ENCODE measurements around the gene SV2A. TPM values are rescaled to one million over a fixed set of nuclear protein-coding genes. Genes with fewer than 3 reads are reported as not detected.
"Not testable (repeated sequence)": the region's sequence is repeated elsewhere in the genome, so short reads cannot be mapped to it uniquely, and the experiment has no call there.

SV2A gene, protein sequence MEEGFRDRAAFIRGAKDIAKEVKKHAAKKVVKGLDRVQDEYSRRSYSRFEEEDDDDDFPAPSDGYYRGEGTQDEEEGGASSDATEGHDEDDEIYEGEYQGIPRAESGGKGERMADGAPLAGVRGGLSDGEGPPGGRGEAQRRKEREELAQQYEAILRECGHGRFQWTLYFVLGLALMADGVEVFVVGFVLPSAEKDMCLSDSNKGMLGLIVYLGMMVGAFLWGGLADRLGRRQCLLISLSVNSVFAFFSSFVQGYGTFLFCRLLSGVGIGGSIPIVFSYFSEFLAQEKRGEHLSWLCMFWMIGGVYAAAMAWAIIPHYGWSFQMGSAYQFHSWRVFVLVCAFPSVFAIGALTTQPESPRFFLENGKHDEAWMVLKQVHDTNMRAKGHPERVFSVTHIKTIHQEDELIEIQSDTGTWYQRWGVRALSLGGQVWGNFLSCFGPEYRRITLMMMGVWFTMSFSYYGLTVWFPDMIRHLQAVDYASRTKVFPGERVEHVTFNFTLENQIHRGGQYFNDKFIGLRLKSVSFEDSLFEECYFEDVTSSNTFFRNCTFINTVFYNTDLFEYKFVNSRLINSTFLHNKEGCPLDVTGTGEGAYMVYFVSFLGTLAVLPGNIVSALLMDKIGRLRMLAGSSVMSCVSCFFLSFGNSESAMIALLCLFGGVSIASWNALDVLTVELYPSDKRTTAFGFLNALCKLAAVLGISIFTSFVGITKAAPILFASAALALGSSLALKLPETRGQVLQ
- 3.9 and 6.7 TPM in 2 replicates for total RNA-seq

DNA sequence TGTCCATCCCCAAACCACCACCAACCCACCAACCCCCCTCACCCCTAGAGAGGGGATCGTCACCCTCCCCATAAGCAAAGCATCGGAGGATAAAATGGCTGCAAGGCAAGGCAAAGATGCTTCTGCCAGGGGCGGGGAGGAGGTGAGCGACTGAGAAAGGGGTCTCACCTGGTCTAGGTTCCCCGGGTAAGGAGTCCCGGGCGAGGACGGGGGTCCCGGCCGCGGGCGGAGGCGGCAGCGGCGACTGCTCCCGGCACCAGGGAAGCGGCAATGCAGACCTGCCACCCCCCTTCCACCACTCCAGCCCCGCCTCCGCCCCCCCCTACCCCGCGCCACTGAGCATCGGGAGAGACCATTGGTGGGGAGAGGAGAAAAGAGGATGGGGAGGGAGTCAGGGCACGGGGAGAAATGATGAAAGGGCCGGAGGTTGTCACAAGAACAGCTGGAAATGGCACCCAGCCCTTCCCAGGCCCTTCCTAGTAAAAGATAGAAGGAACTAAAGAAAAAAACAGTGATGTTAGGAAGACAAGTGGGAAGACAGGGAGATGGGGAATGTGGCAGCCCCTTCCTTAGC lies at the start of gene SV2A:
Gene SV2A, minus strand, starts transcription at position 274 of the 574 bp plus-strand sequence. CDS start 4,004 bp downstream, outside the sequence.
- DNase-seq = no peak

DNA sequence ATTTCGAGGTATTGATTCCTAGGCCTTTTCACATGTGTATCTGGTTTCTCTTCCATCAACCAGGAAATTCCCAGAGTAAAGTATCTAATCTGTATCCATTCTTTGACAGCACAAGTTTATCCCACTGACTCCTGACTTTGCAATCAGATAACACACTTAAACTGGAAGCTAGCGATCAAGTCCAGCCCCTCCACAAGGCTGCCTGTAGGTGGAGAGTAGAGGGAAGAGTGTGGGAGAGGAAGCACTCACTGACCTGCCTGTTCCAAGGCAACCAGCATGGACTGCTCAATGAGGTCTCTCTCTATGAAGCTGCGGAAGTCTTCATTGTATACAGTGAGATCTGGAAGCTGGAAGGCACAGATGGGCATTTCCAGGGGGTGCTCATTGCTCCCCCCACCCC lies 49.4 kb upstream of the SV2A start:
- no peak for DNase-seq

DNA sequence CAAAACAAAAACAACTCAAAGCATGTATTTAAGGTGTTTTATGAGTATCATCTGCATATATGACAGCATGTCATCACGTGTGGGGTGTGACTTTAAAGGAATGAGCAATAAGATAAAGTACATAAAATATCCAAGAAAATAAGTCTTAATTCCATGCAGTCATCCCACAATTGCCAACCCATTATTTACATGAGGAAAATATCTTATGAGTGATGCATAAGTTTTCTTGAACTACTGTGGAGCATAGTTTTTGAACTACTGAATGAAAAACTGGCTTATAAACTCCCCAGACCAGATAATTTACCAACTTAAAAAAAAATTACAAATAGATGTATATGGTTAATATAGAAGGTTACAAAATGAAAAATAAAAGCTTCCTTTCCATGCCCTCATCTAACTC lies 48.8 kb upstream of the SV2A start:
- no peak for DNase-seq

DNA sequence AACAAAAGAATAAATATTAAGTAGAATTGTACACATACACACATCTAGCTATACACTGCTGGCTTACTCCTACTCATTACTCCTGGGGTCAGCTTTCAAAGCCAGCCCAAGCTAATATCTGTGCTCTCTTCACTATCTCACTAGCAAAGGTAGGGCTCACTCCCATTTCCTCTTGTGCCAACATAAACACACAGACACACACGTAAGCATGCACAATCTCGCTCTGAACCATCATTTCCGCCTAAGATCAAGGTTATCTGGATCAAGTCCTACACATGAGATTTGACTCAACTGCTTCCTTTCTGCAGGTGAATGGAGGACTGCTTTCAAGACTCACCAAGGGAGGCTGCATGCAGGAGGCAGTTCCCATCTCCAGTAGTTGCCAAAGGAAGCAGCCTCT lies 47.8 kb upstream of the SV2A start:
- DNase-seq = no peak

DNA sequence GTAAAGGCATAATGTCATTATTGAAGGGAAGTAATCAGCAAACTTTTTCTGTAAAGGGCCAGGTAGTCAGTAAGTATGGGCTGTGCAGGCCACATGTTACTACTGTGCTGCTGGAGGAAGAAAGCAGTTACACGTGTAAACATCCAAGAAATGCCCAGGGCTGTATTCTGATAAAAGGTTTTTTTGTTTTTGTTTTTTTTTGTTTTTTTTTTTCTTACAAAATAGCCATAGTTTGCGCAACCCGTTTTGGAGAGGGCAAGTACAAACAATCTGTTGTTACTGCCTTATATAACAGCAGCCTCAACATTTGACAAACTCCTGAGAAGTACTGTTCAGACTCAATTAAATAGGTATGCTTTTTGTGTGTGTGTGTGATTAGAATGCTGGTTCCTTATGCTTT lies 45.7 kb upstream of the SV2A start:
- DNase-seq = no peak

DNA sequence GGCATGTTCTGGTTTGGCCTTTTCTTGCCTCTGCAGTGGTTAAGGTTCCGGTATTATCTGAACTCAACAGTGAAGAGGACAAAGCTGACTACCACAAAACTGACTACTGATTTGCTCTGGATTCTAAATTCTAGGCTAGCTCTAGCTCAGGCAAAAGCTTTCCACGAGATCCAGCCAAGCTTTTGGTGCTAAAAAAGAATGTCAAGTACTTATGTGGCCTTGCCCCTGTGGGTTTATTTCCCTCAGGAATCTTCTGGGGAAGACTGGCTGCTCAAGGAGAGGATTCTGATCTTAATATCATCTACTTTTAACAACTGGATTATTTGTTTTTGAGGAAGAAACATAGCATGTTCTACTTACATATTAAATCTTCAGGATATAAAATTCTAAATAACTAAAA lies 45.1 kb upstream of the SV2A start:
- no peak for DNase-seq

DNA sequence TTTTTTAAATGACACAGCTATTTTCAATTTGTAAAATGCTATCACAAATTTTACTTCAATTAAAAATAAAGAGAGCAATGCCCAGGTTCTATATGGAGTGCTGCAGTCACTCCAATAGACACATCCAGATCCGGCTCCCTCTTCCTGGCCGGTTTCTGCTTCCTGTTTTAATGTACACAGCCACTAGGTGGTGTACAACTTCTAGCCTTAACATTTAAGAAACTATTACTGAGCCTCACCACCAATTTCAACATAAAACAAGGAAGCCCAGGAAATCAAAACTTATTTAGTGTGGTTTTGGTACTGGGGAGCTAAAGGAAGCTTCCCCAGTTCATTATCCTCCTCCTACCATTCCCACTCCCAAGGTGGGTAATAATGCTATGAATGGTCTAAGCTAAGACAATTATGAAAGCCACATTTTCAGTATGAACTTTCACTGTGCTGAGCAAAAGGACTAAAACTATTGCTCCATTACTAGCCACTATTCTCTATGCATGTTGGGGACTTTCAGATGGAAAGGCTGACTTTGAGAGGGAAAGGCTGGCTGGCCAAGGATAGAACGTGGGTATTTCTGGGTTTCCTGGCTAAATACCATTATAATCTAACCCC lies 44.5 kb upstream of the SV2A start:
- peak; percentile 86 for DNase-seq

DNA sequence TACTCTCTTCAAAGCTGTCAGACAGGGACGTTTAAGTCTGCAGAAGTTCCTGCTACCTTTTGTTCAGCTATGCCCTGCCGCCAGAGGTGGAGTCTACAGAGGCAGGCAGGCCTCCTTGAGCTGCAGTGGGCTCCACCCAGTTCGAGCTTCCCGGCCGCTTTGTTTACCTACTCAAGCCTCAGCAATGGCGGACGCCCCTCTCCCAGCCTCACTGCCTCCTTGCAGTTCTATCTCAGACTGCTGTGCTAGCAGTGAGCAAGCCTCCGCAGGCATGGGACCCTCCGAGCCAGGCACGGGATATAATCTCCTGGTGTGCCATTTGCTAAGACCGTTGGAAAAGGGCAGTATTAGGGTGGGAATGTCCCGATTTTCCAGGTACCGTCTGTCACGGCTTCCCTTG lies 39.9 kb upstream of the SV2A start:
- not testable (repeated sequence) for DNase-seq

DNA sequence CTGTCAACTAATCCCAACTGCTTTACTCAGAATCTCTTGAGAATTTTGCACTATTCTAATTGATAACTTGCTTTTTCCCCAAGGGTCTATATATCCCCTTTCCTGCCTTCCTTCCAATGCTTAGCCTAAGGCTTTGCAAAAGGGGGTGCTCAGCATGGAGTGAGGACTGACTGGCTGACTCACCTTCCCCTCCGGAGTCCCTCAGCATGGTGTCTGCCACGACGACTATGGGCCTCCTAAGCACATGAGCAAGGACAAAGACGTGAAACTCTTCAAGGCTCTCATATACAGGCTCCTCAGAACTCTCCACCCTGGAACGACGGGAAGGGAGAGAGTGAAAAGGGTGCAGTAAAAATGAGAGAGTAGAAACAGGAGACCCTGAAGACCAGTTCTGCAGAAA lies 32.3 kb upstream of the SV2A start:
- DNase-seq = no peak

DNA sequence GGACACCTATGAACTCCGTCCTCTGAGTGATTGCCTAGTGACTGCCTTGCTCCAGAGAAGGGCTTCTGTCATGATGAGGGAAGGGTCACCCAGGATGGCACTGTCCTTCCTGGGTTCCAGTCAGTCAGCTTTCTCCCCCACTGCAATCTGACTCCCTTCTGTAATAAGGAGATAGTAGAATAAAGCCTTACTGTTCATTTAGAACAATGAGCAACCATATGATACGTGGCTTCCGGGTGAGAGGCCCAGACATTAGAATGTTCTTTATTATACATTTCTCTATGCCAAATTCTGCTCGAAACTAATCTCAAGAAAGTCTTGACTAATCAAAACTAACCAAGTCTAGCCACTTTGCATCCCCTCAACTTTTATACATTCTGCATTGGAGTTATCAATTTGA lies 27.6 kb upstream of the SV2A start:
- DNase-seq = no peak

DNA sequence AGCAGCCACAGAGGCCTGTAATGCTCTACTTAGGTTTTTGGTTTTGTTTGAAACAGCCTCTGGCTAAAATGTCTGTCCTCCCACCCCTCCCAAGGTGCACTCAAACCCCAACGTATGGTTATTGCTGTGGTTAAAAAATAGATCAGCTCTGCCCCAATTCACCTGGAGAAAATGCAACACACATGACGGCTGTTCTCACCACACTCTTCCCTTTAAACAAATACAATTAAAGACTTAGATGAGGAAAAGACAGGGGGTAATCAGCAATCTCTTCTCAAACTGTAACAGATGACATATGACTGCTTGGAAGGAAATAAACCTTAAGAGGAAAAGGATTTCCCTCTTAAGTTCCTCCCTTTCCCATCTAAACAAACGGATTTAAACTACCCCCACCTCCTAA lies 25.2 kb upstream of the SV2A start:
- DNase-seq = no peak

DNA sequence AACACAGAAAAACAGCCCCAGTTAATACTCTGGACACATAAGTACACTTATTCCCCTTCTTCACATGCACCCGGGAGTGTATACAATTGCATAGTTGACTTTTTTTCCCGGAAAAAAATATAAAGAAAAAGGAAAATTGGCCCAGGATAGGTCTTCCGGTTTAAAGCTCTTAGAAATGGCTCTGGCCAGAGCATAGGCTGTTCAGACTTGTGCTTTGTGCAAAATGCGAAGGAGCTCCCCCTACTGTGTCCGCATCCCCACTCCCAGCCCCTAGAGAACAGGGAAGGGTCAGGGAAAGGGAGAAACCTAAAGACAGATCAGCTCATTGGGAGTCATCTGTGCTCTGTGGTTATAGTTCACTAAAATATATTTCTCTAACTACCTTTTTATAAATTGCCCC lies 24.6 kb upstream of the SV2A start:
- peak; percentile 59 for DNase-seq

DNA sequence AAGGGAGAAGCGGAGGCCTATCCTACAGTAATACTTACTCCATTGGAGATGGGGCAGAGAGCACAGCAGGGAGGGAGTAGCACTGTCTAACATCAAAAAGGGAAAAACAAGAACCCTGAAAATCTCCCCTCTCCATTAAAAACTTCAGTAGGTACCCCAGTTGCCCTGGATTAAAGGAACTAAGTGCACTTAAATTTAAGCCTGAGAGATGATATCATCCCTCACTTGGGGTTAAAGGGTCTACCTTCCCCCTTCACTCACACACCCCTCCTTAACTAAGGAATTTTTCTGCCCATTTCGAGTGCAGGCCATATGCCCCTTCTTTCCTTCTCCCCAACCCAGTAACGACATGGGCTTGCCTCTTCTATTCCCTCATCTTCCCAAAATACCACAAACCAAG lies 22.8 kb upstream of the SV2A start:
- DNase-seq = no peak

DNA sequence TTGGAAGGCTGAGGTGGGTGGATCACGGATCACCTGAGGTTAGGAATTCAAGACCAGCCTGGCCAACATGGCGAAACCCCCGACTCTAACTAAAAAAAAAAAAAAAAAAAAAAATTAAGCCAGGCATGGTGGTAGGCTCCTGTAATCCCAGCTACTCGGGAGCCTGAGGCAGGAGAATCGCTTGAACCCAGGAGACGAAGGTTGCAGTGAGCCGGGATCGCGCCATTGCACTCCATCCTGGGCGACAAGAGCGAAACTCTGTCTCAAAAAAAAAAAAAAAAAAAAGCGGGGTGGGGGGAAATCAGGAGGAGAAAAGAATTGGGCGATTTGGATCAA lies 21.0 kb upstream of the SV2A start:
- not testable (repeated sequence) for DNase-seq

DNA sequence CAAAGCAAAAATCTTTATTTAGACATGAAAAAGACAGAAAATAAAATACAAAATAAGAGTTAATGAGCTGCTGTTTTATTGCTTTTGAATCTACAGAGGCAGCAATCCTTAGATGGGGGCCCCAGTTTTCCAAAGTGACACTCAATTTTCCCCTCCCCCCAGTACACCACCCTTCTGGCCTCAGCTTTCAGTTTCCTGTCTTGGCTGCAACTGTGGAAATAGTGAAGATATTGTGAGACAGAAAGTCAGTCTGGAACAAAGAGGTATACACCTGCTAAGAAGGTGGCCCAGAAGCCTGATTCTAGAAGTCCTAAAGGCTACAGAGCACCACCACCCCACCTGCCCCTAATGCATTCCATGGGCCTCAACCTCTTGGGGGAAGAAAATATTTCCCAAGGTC lies 20.1 kb upstream of the SV2A start:
- peak; percentile 44 for DNase-seq

DNA sequence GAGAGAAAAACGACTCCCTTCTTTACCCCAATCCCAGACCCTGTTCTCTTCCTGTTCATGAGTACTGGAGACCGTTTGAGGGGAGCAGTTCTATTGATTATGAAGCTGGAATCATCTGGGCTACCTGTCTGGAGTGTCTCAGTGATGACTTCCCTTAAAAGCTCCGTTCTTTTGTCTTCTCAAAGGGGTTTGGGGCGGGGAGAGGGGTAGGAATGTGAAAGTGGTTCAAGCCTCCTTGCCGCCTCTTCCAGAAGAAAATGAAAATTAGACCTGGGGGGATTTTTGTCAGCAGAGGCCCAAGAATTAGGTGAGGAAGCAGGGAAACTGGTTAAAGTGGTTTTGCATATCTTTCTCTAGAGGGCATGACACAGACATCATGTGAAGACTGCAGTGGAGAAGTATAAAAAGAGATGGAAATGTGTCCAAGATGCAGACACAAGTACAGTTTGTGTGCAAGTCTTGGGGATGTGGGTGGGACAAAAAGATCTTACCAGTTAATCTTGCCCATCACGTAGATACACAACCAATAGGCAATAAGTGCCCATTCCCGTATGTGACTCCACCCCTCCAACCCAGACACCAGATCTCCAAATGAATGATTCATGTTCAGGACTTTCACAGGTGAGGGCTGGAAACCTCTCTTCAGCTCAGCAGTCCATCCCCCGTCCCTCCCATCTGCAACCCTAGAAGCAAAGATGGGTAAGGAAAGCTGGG lies 19.5 kb upstream of the SV2A start:
- DNase-seq = peak; percentile 27

DNA sequence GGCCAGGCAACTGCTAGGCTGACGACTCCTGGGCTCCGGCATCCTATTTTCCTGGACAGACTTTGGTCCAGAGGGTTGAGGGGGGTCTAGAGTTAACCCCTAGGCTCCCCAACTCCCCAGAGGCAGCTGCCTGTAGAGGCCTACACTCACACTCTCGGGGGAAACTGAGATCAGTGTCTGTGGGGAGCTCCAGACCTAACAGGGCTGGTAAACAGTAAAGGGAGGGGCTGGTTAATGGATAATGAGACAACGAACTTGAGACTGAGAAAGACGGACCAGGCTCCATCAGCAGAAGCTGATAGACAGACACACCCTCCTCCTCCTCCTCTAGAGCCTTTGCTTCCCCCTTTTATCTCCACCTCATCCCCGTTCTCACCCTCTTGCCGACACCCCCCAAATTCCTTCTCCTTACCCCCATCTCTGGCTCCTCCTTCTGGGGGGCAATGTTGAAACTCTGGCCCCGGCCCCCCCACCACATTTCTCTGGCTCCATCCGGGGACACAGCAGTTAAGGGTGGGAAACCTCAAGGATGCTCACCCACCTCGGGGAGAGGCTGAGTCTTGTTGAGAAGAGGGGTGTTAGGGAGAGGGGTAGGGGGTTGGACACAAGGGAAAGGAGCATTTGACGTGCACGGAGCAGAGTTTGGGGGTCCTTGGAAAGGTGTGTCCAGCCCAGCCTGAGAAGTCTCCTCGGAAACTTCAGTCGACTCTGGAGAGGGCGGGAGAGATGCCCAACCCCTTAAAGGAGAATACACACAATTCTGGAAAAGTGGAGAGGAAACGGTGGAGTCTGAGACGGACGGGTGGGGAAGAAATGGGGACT lies 18.7 kb upstream of the SV2A start, which contains the start of gene MTMR11:
Gene MTMR11, minus strand, starts transcription at position 710 of the 822 bp plus-strand sequence. Its CDS starts 232 bp downstream, at position 478.
- DNase-seq = peak; percentile 17

DNA sequence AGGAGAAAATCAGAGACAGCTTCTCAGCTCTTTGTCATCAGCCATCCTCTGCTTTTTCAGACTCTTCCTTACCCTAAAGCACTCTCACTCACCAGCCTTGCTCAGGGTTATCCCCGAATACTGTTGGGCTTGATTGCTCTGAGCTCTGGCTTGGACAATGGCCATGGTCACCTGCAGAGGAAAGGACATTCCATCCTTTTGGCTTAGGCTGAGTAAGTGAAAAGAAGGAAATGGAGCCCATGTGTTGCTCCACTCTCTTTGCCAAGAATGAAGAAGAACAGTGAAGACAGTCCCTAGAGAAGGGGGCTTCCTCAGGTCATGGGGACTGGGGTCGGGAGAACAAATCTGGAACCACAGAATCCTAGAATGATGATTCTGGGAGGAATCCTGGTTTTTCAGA lies 16.7 kb upstream of the SV2A start:
- DNase-seq = peak; percentile 17

DNA sequence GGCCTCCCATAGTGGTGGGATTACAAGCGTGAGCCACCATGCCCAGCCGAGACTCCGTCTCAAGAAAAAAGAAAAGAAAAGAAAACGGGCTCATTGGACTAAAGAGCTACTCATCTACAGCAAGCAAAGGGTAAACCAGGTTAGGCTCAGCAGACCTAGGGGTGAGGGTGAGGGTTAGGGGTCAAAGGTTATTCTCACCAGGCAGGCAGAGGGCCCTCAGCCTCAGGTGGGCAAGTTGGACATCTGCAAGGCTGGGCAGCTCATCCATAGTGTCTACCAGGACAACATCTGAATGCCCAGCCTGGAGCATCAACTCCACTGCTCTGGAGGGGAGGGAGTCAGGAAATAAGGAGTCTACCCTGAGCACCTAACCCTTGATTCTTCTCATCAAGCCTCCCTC lies 15.6 kb upstream of the SV2A start:
- DNase-seq = no peak

DNA sequence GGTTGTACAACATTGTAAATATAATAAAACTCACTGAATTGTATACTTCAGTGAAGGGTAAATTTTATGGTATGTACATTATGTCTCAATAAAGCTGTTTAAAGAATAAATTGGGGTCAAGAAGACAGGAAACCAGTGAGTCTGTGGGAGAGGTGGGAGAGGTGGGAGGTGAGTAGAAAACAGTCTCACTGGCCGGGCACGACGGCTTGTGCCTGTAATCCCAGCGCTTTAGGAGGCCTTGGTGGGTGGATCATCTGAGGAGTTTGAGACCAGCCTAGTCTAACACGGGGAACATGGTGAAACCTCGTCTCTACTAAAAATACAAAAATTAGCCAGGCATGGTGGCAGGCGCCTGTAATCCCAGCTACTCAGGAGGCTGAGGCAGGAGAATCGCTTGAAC lies 14.8 kb upstream of the SV2A start:
- no peak for DNase-seq

DNA sequence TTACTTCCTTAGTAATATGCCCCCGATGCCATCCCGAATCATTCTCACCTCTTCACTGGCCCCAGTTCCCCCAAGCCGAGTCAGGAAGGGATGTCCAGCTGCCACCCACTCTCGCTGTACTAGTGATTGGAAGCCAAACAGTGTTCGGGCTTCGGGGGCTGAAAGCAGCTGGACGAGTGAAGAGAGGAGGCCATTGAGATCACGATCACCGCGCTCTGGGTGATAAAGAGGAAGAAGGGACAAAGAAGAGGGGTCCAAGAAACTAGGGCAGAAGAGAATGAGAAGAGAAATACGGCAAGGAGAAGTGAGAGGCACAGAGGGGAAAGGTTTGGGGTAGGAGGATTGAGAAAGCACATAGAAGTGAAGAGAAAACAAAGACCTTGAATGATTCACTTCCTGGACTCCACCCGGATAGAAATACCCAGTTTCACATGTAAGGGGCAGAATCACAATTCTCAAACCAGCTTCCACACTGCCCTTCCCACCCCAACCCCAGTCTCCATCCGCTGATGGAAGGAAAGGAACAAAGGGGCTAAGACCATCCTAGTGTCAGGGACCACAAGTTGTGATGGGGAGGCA lies 13.7 kb upstream of the SV2A start:
- DNase-seq = peak; percentile 23
